Panc1 (cell line): ENCODE measurements around the gene SRGAP2B.
"Not testable (repeated sequence)": the region's sequence is repeated elsewhere in the genome, so short reads cannot be mapped to it uniquely, and the experiment has no call there.

ENCODE experiments used
- CTCF ChIP-seq: fragments of 450-650 bp; IDR thresholded peaks from 2 replicates; pipeline ENCODE4 v1.5.1; 2017; ENCODE audit warnings: mild to moderate bottlenecking
- POLR2AphosphoS5 ChIP-seq: IDR thresholded peaks from 2 replicates; pipeline ENCODE4 v1.6.1; 2012; ENCODE audit warnings: mild to moderate bottlenecking, low read depth, low read length, moderate library complexity
- REST ChIP-seq, 2 experiments: IDR thresholded peaks; 2 replicates each; pipeline ENCODE4 v1.6.1; 2011 to 2012; ENCODE audit warnings: low read depth in 2 of 2, control low read depth in 1 of 2, low read length in 1 of 2, mild to moderate bottlenecking in 1 of 2, moderate library complexity in 1 of 2; ENCODE audit not compliant: insufficient read depth in 1 of 2

- not testable (repeated sequence) for TF ChIP-seq CTCF; POLR2AphosphoS5; REST (IDR thresholded peaks at IDR 0.05; ENCODE audit: insufficient read depth in 1 of 2, low read depth in 2 of 2, low read length in 1 of 2)
Measured at GRCh38 chr1:145017725-145018124, 77.4 kb downstream of the SRGAP2B start.
